Measurements from ENCODE around the gene OTOA.

DNA sequence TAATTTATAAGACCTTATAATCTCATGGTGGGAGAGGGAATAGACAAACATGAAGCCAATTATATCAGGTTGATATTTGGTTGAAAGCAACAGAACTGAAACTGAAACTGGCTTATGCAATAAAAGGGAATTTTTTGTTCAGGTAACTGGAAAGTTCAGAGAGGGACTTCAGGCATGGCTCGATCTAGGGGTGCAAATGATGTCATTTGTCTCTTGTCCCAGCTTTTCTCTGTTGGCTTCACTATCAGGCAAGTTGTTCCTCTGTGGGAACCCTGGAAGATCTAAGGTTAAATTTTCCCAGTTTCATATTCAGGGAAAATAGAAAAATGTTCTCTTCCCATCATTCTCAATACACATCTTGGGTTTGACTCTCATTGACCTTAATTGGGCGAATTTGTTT is 59.8 kb downstream of the OTOA start:
- TF ChIP-seq, protein P1, sequence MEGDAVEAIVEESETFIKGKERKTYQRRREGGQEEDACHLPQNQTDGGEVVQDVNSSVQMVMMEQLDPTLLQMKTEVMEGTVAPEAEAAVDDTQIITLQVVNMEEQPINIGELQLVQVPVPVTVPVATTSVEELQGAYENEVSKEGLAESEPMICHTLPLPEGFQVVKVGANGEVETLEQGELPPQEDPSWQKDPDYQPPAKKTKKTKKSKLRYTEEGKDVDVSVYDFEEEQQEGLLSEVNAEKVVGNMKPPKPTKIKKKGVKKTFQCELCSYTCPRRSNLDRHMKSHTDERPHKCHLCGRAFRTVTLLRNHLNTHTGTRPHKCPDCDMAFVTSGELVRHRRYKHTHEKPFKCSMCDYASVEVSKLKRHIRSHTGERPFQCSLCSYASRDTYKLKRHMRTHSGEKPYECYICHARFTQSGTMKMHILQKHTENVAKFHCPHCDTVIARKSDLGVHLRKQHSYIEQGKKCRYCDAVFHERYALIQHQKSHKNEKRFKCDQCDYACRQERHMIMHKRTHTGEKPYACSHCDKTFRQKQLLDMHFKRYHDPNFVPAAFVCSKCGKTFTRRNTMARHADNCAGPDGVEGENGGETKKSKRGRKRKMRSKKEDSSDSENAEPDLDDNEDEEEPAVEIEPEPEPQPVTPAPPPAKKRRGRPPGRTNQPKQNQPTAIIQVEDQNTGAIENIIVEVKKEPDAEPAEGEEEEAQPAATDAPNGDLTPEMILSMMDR (conservative IDR thresholded peaks at IDR 0.05 in 1 of 2, IDR thresholded peaks at IDR 0.05 in 1 of 2; ENCODE audit: extremely low read depth in 1 of 2, insufficient read depth in 1 of 2, low read depth in 1 of 2, low read length in 2 of 2): no peak
- no peak for TF ChIP-seq EZH2 (IDR thresholded peaks at IDR 0.05; ENCODE audit: borderline replicate concordance, low read length)

Measured in mammary epithelial cell (primary cell).